ENCODE data around the gene EEF1AKMT4. TPM values are rescaled to one million over a fixed set of nuclear protein-coding genes. Genes with fewer than 3 reads are reported as not detected.

EEF1AKMT4 gene
- total RNA-seq, 1 experiment from 2014 or later, result 7.8 TPM

- BruUV-seq (replicated peaks), result no TSS peak
Measured at GRCh38 chr3:184259878-184260723, 10.6 kb downstream of the EEF1AKMT4 start.

GRCh38 chr3:184260724-184261269 is 11.3 kb downstream of the EEF1AKMT4 start:
- BruUV-seq (replicated peaks), result no TSS peak
- peak overlapping the region; percentile 51 for H3K4me3 ChIP-seq (ENCODE audit: low read depth, low read length, poor library complexity, severe bottlenecking)
- no peaks in the 10 kb centered on the region for H3K9me3 ChIP-seq (ENCODE audit: low read depth, low read length, poor library complexity, severe bottlenecking)
- intact Hi-C loops (cut with micrococcal nuclease; ENCODE audit: unreplicated experiment), result no loop called here
- peaks cover 25% of the 10 kb centered on the region for H3K27me3 ChIP-seq (replicated peaks; ENCODE audit: insufficient read depth, low read depth, low read length, poor library complexity)
- H3K36me3 ChIP-seq (ENCODE audit: insufficient read depth, low read length, poor library complexity, severe bottlenecking), result no peaks in the 10 kb centered on the region
- H3K27ac ChIP-seq (ENCODE audit: low read depth, low read length, poor library complexity, severe bottlenecking), result no peak overlapping the region
- no peak for DNase-seq (ENCODE audit: low spot score)
- ChIA-PET CTCF (interaction anchor here (0.5 to 0.6 kb wide), 2 partner anchors 34 to 80 kb away, joined by 4 to 5 read pairs; no protein-coding TSS in a partner anchor), POLR2A (ENCODE audit: low non-redundant PET) (interaction anchor here (0.7 kb wide), 1 partner anchor 367 kb away, joined by 9 read pairs; no protein-coding TSS in a partner anchor)
- peaks cover 11% of the 10 kb centered on the region for H3K4me1 ChIP-seq (ENCODE audit: insufficient read depth, low read length, poor library complexity, severe bottlenecking)
- TF ChIP-seq, protein P1, sequence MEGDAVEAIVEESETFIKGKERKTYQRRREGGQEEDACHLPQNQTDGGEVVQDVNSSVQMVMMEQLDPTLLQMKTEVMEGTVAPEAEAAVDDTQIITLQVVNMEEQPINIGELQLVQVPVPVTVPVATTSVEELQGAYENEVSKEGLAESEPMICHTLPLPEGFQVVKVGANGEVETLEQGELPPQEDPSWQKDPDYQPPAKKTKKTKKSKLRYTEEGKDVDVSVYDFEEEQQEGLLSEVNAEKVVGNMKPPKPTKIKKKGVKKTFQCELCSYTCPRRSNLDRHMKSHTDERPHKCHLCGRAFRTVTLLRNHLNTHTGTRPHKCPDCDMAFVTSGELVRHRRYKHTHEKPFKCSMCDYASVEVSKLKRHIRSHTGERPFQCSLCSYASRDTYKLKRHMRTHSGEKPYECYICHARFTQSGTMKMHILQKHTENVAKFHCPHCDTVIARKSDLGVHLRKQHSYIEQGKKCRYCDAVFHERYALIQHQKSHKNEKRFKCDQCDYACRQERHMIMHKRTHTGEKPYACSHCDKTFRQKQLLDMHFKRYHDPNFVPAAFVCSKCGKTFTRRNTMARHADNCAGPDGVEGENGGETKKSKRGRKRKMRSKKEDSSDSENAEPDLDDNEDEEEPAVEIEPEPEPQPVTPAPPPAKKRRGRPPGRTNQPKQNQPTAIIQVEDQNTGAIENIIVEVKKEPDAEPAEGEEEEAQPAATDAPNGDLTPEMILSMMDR (conservative IDR thresholded peaks at IDR 0.05; ENCODE audit: low read depth, low read length), result no peak
- TF ChIP-seq EZH2 (IDR thresholded peaks at IDR 0.05; ENCODE audit: borderline replicate concordance, low read depth, low read length, poor library complexity, severe bottlenecking), result peak; percentile 53

More at GRCh38 chr3:184259878-184260723, 10.6 kb downstream of the EEF1AKMT4 start:
- ChIA-PET CTCF (interaction anchor here (0.5 to 0.7 kb wide), 2 partner anchors 10 to 81 kb away, joined by 3 to 4 read pairs; partner anchors contain the start of gene EEF1AKMT4), POLR2A (ENCODE audit: low non-redundant PET) (interaction anchor here (0.7 kb wide), 1 partner anchor 367 kb away, joined by 9 read pairs; no protein-coding TSS in a partner anchor)
- H3K27me3 ChIP-seq (replicated peaks; ENCODE audit: insufficient read depth, low read depth, low read length, poor library complexity), result peaks cover 25% of the 10 kb centered on the region
- H3K4me1 ChIP-seq (ENCODE audit: insufficient read depth, low read length, poor library complexity, severe bottlenecking), result peaks cover 11% of the 10 kb centered on the region
- H3K36me3 ChIP-seq (ENCODE audit: insufficient read depth, low read length, poor library complexity, severe bottlenecking), result no peaks in the 10 kb centered on the region
- H3K27ac ChIP-seq (ENCODE audit: low read depth, low read length, poor library complexity, severe bottlenecking), result no peak overlapping the region
- no peak for TF ChIP-seq EZH2 (IDR thresholded peaks at IDR 0.05; ENCODE audit: borderline replicate concordance, low read depth, low read length, poor library complexity, severe bottlenecking)
- peak; percentile 45 for DNase-seq (ENCODE audit: low spot score)
- peak overlapping the region; percentile 51 for H3K4me3 ChIP-seq (ENCODE audit: low read depth, low read length, poor library complexity, severe bottlenecking)
- H3K9me3 ChIP-seq (ENCODE audit: low read depth, low read length, poor library complexity, severe bottlenecking), result no peaks in the 10 kb centered on the region
- intact Hi-C loops (cut with micrococcal nuclease; ENCODE audit: unreplicated experiment), result no loop called here

- CTCF ChIA-PET, result interaction anchor here (0.6 kb wide), 1 partner anchor 34 kb away, joined by 5 read pairs; no protein-coding TSS in a partner anchor
- Histone ChIP-seq H3K4me3 (ENCODE audit: low read depth, low read length, poor library complexity, severe bottlenecking) (peak within 1 kb of the TSS; percentile 51), H3K27ac (ENCODE audit: low read depth, low read length, poor library complexity, severe bottlenecking) (no peak within 1 kb of the TSS), H3K27me3 (replicated peaks; ENCODE audit: insufficient read depth, low read depth, low read length, poor library complexity) (peaks cover 25% of the 10 kb centered on the region), H3K4me1 (ENCODE audit: insufficient read depth, low read length, poor library complexity, severe bottlenecking) (peaks cover 11% of the 10 kb centered on the region), H3K9me3 (ENCODE audit: low read depth, low read length, poor library complexity, severe bottlenecking) (no peaks in the 10 kb centered on the region), H3K36me3 (ENCODE audit: insufficient read depth, low read length, poor library complexity, severe bottlenecking) (no peaks in the 10 kb centered on the region)
- TF ChIP-seq, protein P1 (conservative IDR thresholded peaks at IDR 0.05; ENCODE audit: low read depth, low read length), result no peak
- TF ChIP-seq EZH2 (IDR thresholded peaks at IDR 0.05; ENCODE audit: borderline replicate concordance, low read depth, low read length, poor library complexity, severe bottlenecking), result no peak
- BruUV-seq (replicated peaks), result no TSS peak
- intact Hi-C loops (cut with micrococcal nuclease; ENCODE audit: unreplicated experiment), result no loop called here
- peak; percentile 66 for DNase-seq (ENCODE audit: low spot score)
- POLR2A ChIA-PET (ENCODE audit: low non-redundant PET), result interaction anchor here (0.7 kb wide), 1 partner anchor 368 kb away, joined by 9 read pairs; no protein-coding TSS in a partner anchor
Measured at GRCh38 chr3:184261270-184261853, 11.9 kb downstream of the EEF1AKMT4 start, which contains the start of gene CAMK2N2. Gene CAMK2N2 (minus strand): TSS chr3:184261553. CDS start chr3:184261285, 268 bp downstream.
